Astrocyte of the cerebellum (primary cell): ENCODE results near the gene AKNA.

ENCODE experiments used
- DNase-seq: peaks from one replicate; pipeline ENCODE4 v3.0.0-alpha.2; 2011; ENCODE audit warnings: low read depth
- H3K4me3 ChIP-seq: 2 replicates; pipeline ENCODE4 v1.5.1; 2011; ENCODE audit warnings: mild to moderate bottlenecking, low read depth, low read length, moderate library complexity
- CTCF ChIP-seq: IDR thresholded peaks from 2 replicates; pipeline ENCODE4 v1.5.1; 2012; ENCODE audit warnings: low read length, low read depth, moderate library complexity, mild to moderate bottlenecking; ENCODE audit errors: missing control alignments
- in situ Hi-C: cut with HindIII; loops from 2 replicates; pipeline ENCODE4 v1.10.0; 2017; ENCODE audit warnings: low sequenced_read_pairs

The AKNA gene

GRCh38 chr9:114359801-114360200 lies 28.0 kb downstream of the AKNA start:
- no peak for DNase-seq
- in situ Hi-C loops = no loop called here
- H3K4me3 ChIP-seq = no peak overlapping the region
- no peak for TF ChIP-seq CTCF

- in situ Hi-C loops = no loop called here
- no peak for DNase-seq
- H3K4me3 ChIP-seq = no peak overlapping the region
- no peak for TF ChIP-seq CTCF
Observed at GRCh38 chr9:114357911-114358328, 29.9 kb downstream of the AKNA start.

- no peak for DNase-seq
- no peak overlapping the region for H3K4me3 ChIP-seq
- in situ Hi-C loops = no loop called here
- no peak for TF ChIP-seq CTCF
Observed at GRCh38 chr9:114357360-114357759, 30.4 kb downstream of the AKNA start.

GRCh38 chr9:114356792-114357191 lies 31.0 kb downstream of the AKNA start:
- H3K4me3 ChIP-seq = no peak overlapping the region
- in situ Hi-C loops = no loop called here
- no peak for TF ChIP-seq CTCF
- no peak for DNase-seq

- in situ Hi-C loops = no loop called here
- no peak overlapping the region for H3K4me3 ChIP-seq
- TF ChIP-seq CTCF = no peak
- no peak for DNase-seq
Observed at GRCh38 chr9:114355821-114356220, 32.0 kb downstream of the AKNA start.

GRCh38 chr9:114351932-114352331 lies 35.9 kb downstream of the AKNA start:
- no peak for TF ChIP-seq CTCF
- no peak overlapping the region for H3K4me3 ChIP-seq
- in situ Hi-C loops = no loop called here
- no peak for DNase-seq

GRCh38 chr9:114350636-114351401 lies 37.0 kb downstream of the AKNA start:
- TF ChIP-seq CTCF = no peak
- DNase-seq = no peak
- in situ Hi-C loops = no loop called here
- no peak overlapping the region for H3K4me3 ChIP-seq
